Testis (tissue), 3 donors: ENCODE results near the gene PLEKHA4. TPM values are rescaled to one million over a fixed set of nuclear protein-coding genes. Genes with fewer than 3 reads are reported as not detected.
A peak's percentile ranks its signal among the peaks of the same experiment; 100 is the strongest.

ENCODE experiments used
- DNase-seq: peaks from one replicate; pipeline ENCODE4 v3.0.0-alpha.2; 2019
- H3K27ac ChIP-seq, 2 donors: fragments of 200-600 bp; sonication (generic); one replicate each; pipeline ENCODE4 v1.5.1; 2019
- H3K27me3 ChIP-seq: fragments of 200-600 bp; sonication (generic); one replicate; pipeline ENCODE4 v1.5.1; 2019
- H3K36me3 ChIP-seq: fragments of 200-600 bp; sonication (generic); one replicate; pipeline ENCODE4 v1.5.1; 2017; ENCODE audit warnings: low read depth; ENCODE audit errors: missing control alignments
- H3K4me1 ChIP-seq: fragments of 200-600 bp; sonication (generic); one replicate; pipeline ENCODE4 v1.5.1; 2019
- H3K4me3 ChIP-seq, 2 donors: fragments of 200-600 bp; sonication (generic); one replicate each; pipeline ENCODE4 v1.5.1; 2017 to 2019
- H3K9me3 ChIP-seq: fragments of 200-600 bp; sonication (generic); one replicate; pipeline ENCODE4 v1.5.1; 2017
- POLR2A ChIP-seq: fragments of 450-650 bp; IDR thresholded peaks from one replicate; pipeline ENCODE4 v1.6.1; 2017; ENCODE audit warnings: antibody characterized with exemption, mild to moderate bottlenecking, moderate library complexity
- WGBS, 2 donors: methylation state at CpG; one replicate each; pipeline ENCODE4 v1.1.5; 2018; 5-methylcytosine and 5-hydroxymethylcytosine counted together
- intact Hi-C: fragments of 100-400 bp; cut with DNase I; formaldehyde crosslinking; loops from one replicate; pipeline ENCODE4 v1.15.1; 2023; ENCODE audit warnings: low total_unique reads
- polyA plus RNA-seq: library from polyadenylated mRNA; stranded (reverse); fragments of 350-450 nt; fragmentation: Illumina TruSeq; extraction: RNeasy Lipid Tissue Mini Kit (QIAGEN cat#74804); gene quantifications from one replicate; pipeline ENCODE4 v1.2.3, GENCODE V29; 2014; ENCODE audit warnings: low read depth, low replicate concordance; ENCODE audit not compliant: insufficient read depth
- total RNA-seq, 2 donors: library from RNA; depleted of rRNA; stranded (reverse); fragments of >200 nt; gene quantifications; one replicate each; pipeline ENCODE4 v1.2.3, GENCODE V29; 2016
- TF ChIP-seq, protein P1 (sequence below), 3 experiments: fragments of 450-650 bp in 2 of 3; fragments of 200-600 bp in 1 of 3; sonication (generic) in 1 of 3; IDR thresholded peaks; one replicate each; pipeline ENCODE4 v1.5.1; 2016 to 2019; ENCODE audit warnings: antibody characterized with exemption in 3 of 3, mild to moderate bottlenecking in 2 of 3, moderate library complexity in 1 of 3

The PLEKHA4 gene
- total and polyA plus RNA-seq, 3 donors from 2014 or later: 12.8 to 22.3 (median 19.9) TPM

DNA sequence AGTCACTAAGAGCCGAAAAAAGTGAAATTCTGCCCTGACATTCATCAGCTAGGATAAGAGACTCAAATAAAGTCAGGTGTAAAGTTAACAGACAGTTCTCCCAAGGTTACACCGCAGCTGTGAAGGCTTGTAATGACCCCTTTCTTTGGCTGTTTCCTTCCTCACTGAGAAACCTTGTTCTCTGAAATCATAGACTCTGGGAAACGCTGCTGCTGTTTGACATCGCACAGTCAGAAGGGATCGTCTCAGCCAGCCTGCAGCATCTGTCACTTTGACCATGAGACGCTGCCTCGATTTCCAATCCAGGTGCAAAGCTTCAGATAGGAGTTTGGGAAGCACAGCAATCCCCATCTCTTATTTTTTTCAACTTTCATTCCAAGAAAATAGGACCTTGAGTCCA lies 58.3 kb downstream of the PLEKHA4 start:
- no peaks in the 10 kb centered on the region for H3K27me3 ChIP-seq
- DNase-seq: no peak
- H3K27ac ChIP-seq: peak overlapping the region; percentile 72 to 91
- H3K36me3 ChIP-seq: no peaks in the 10 kb centered on the region
- H3K4me1 ChIP-seq: peaks cover 23% of the 10 kb centered on the region
- no peak for TF ChIP-seq POLR2A
- TF ChIP-seq, protein P1, sequence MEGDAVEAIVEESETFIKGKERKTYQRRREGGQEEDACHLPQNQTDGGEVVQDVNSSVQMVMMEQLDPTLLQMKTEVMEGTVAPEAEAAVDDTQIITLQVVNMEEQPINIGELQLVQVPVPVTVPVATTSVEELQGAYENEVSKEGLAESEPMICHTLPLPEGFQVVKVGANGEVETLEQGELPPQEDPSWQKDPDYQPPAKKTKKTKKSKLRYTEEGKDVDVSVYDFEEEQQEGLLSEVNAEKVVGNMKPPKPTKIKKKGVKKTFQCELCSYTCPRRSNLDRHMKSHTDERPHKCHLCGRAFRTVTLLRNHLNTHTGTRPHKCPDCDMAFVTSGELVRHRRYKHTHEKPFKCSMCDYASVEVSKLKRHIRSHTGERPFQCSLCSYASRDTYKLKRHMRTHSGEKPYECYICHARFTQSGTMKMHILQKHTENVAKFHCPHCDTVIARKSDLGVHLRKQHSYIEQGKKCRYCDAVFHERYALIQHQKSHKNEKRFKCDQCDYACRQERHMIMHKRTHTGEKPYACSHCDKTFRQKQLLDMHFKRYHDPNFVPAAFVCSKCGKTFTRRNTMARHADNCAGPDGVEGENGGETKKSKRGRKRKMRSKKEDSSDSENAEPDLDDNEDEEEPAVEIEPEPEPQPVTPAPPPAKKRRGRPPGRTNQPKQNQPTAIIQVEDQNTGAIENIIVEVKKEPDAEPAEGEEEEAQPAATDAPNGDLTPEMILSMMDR (IDR thresholded peaks at IDR 0.05): no peak
- WGBS, 2 donors: 12% methylated on average over 7 of the region's 7 CpGs
- intact Hi-C loops: no loop called here
- no peaks in the 10 kb centered on the region for H3K9me3 ChIP-seq
- H3K4me3 ChIP-seq: peak overlapping the region; percentile 61 to 65

DNA sequence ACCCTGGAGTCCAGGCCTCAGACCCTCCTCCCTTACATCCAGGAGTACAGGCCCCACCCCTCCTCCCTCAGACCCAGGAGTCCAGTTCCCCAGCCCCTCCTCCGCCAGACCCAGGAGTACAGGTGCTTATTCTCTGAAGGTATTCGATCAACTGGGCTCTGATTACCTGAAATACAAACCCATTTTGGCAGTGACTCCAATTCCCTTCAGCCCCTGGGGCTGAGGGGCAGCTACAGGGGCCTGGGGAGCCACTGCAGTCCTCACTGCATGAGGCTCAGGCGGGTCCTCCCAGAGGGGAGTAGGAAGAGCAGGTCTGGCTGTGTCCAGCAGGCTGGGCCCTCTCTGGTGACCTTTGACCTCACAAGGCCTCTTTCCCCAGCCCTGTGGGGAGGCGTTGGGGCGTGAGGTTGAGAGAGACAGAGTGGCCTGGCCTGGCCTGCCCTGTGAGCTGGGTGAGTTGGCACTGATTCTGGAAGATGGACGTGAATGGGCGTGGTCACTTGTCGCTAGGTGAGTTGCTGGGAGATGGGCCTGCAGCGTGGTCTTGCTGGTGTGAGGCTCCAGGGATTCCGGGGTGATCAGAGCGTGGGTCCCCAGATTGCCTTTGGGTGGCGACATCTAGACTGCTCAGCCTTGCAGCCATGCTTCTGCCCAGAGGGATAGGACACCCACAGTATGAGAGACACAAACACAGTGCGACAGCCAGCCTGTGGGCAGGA lies 60.7 kb downstream of the PLEKHA4 start:
- DNase-seq: no peak
- peaks cover 22% of the 10 kb centered on the region for H3K4me1 ChIP-seq
- H3K36me3 ChIP-seq: no peaks in the 10 kb centered on the region
- no peaks in the 10 kb centered on the region for H3K9me3 ChIP-seq
- H3K27me3 ChIP-seq: no peaks in the 10 kb centered on the region
- 77 to 86% methylated on average over 9 to 13 of the region's 13 CpGs for WGBS, 2 donors
- TF ChIP-seq, protein P1 (IDR thresholded peaks at IDR 0.05): no peak
- TF ChIP-seq POLR2A: no peak
- no peak overlapping the region for H3K4me3 ChIP-seq
- H3K27ac ChIP-seq: peak overlapping the region in 1 of 2 donors; percentile 20
- intact Hi-C loops: no loop called here

GRCh38 chr19:48806818-48807589 lies 61.4 kb downstream of the PLEKHA4 start:
- Histone ChIP-seq H3K4me3 (no peak overlapping the region), H3K36me3 (no peaks in the 10 kb centered on the region), H3K27ac (no peak overlapping the region), H3K27me3 (no peaks in the 10 kb centered on the region), H3K4me1 (peaks cover 17% of the 10 kb centered on the region), H3K9me3 (no peaks in the 10 kb centered on the region)
- TF ChIP-seq, protein P1 (IDR thresholded peaks at IDR 0.05): no peak
- no peak for TF ChIP-seq POLR2A
- WGBS, 2 donors: 65 to 67% methylated on average over 9 to 10 of the region's 17 CpGs
- intact Hi-C loops: no loop called here
- DNase-seq: peak; percentile 75

DNA sequence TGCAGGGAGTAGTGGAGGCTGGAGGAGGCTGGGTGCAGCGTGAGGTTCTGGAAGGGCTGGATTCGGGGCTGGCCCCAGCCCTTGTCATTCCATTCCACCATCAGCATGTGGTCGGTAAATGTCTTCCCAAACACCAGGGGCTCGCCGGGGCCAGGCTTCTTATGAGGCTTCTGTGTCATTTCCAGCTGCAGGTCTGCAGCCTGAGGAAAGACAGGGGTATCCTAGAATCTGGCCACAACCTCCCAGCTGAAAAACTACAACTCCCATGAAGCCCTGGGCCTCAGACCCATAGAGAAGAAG lies 61.9 kb downstream of the PLEKHA4 start:
- H3K4me3 ChIP-seq: no peak overlapping the region
- no peaks in the 10 kb centered on the region for H3K36me3 ChIP-seq
- H3K27ac ChIP-seq: no peak overlapping the region
- no peak for DNase-seq
- H3K27me3 ChIP-seq: no peaks in the 10 kb centered on the region
- TF ChIP-seq, protein P1 (IDR thresholded peaks at IDR 0.05): no peak
- no peak for TF ChIP-seq POLR2A
- H3K9me3 ChIP-seq: no peaks in the 10 kb centered on the region
- WGBS, 2 donors: 78 to 84% methylated on average over 5 of the region's 5 CpGs
- H3K4me1 ChIP-seq: peaks cover 14% of the 10 kb centered on the region
- intact Hi-C loops: no loop called here
